Aorta (tissue), 5 donors: ENCODE data around the gene PCNX2. TPM values are rescaled to one million over a fixed set of nuclear protein-coding genes. Genes with fewer than 3 reads are reported as not detected.
"Not testable (repeated sequence)": the region's sequence is repeated elsewhere in the genome, so short reads cannot be mapped to it uniquely, and the experiment has no call there.

Experiments used
- ATAC-seq: fragments of 200-7000 bp; cut with Tn5 transposase; one replicate; pipeline ENCODE4 v1.9.1; 2022; ENCODE audit warnings: moderate library complexity; ENCODE audit not compliant: low FRiP score
- DNase-seq, 2 donors: peaks; one replicate each; pipeline ENCODE4 v3.0.0-alpha.2; 2020
- H3K27ac ChIP-seq, 2 donors: one replicate each; pipeline ENCODE4 v1.5.1; 2013; ENCODE audit warnings: low read length in 2 of 2, mild to moderate bottlenecking in 2 of 2, moderate library complexity in 2 of 2, control low read depth in 1 of 2, inconsistent platforms in 1 of 2, low read depth in 1 of 2
- H3K27me3 ChIP-seq, 2 donors: one replicate each; pipeline ENCODE4 v1.6.1; 2013; ENCODE audit warnings: control low read depth in 1 of 2, low read length in 1 of 2, mild to moderate bottlenecking in 1 of 2, moderate library complexity in 1 of 2; ENCODE audit not compliant: insufficient read depth in 2 of 2, control insufficient read depth in 1 of 2
- H3K36me3 ChIP-seq, 2 donors: one replicate each; pipeline ENCODE4 v1.6.1; 2013; ENCODE audit warnings: control low read depth in 1 of 2, low read length in 1 of 2, mild to moderate bottlenecking in 1 of 2; ENCODE audit not compliant: insufficient read depth in 2 of 2, control insufficient read depth in 1 of 2
- H3K4me1 ChIP-seq, 2 donors: one replicate each; pipeline ENCODE4 v1.6.1; 2013; ENCODE audit warnings: low read length in 2 of 2, control low read depth in 1 of 2, mild to moderate bottlenecking in 1 of 2, moderate library complexity in 1 of 2; ENCODE audit not compliant: insufficient read depth in 2 of 2, control insufficient read depth in 1 of 2
- H3K4me3 ChIP-seq, 2 donors: one replicate each; pipeline ENCODE4 v1.5.1; 2013; ENCODE audit warnings: low read length in 2 of 2, control low read depth in 1 of 2, mild to moderate bottlenecking in 1 of 2
- H3K9me3 ChIP-seq: one replicate; pipeline ENCODE4 v1.6.1; 2013; ENCODE audit warnings: mild to moderate bottlenecking, low read length; ENCODE audit not compliant: control insufficient read depth
- WGBS, 2 donors: extraction: QIAGEN DNeasy Blood & Tissue Kit; methylation state at CpG; one replicate each; pipeline ENCODE4 v1.1.7; 2013; 5-methylcytosine and 5-hydroxymethylcytosine counted together
- intact Hi-C, 2 donors: fragments of 100-400 bp; cut with DNase I; formaldehyde crosslinking; loops; one replicate each; pipeline versions ENCODE4 v1.14.2 to v1.15.0; 2022
- polyA plus RNA-seq, 2 donors: library from polyadenylated mRNA; stranded (reverse); fragments of 200-250 nt; gene quantifications; one replicate each; pipeline ENCODE4 v1.2.3, GENCODE V29; 2013
- total RNA-seq, 2 donors: library from RNA; stranded (reverse); fragmentation: NEBNext Ultra II Directional; extraction: Animal tissue kit (Norgen Biotek cat#: 25700); gene quantifications; one replicate each; pipeline ENCODE4 v1.2.1, GENCODE V29; 2021
- donor health status: healthy with polysubstance abuse.
- donor health status: Bipolar disorder and iron deficiency.
- donor health status: DM: no; HTN: no; CAD: no.
- donor health status: DM: no; HTN: no; CAD: no.
- donor health status: DM: yes; HTN: yes; CAD: no.

Gene PCNX2
- total and polyA plus RNA-seq, 4 donors, result 0.38 to 27.2 (median 20.1) TPM

- Histone ChIP-seq H3K27ac (no peak overlapping the region), H3K4me1 (no peaks in the 10 kb centered on the region), H3K27me3 (no peaks in the 10 kb centered on the region), H3K9me3 (no peaks in the 10 kb centered on the region), H3K4me3 (no peak overlapping the region), H3K36me3 (peaks cover 0 to 2% of the 10 kb centered on the region in 2 donors)
- DNase-seq, result no peak
- WGBS, 2 donors, result 71 to 82% methylated on average over 7 of the region's 7 CpGs
- no peak for ATAC-seq
- intact Hi-C loops, result no loop called here
Observed at GRCh38 chr1:233090746-233091494, 204.6 kb downstream of the PCNX2 start.

- Histone ChIP-seq H3K4me1 (no peaks in the 10 kb centered on the region), H3K27me3 (no peaks in the 10 kb centered on the region), H3K36me3 (peaks cover 0 to 2% of the 10 kb centered on the region in 2 donors), H3K27ac (no peak overlapping the region), H3K9me3 (no peaks in the 10 kb centered on the region), H3K4me3 (no peak overlapping the region)
- ATAC-seq (no peak), DNase-seq (no peak)
- intact Hi-C loops, result no loop called here
- WGBS, 2 donors, result 94 to 96% methylated on average over 3 of the region's 3 CpGs
Observed at GRCh38 chr1:233089251-233089650, 206.3 kb downstream of the PCNX2 start.

GRCh38 chr1:233088613-233089012, 206.9 kb downstream of the PCNX2 start:
- ATAC-seq (no peak), DNase-seq (no peak)
- intact Hi-C loops, result no loop called here
- no peak overlapping the region for H3K4me3 ChIP-seq
- WGBS, 2 donors, result 87 to 89% methylated on average over 6 of the region's 6 CpGs
- no peak overlapping the region for H3K27ac ChIP-seq
- no peaks in the 10 kb centered on the region for H3K9me3 ChIP-seq
- no peaks in the 10 kb centered on the region for H3K27me3 ChIP-seq
- no peaks in the 10 kb centered on the region for H3K4me1 ChIP-seq
- peaks cover 0 to 2% of the 10 kb centered on the region in 2 donors for H3K36me3 ChIP-seq

- no peak for DNase-seq
Observed at GRCh38 chr1:233086961-233087881, 208.3 kb downstream of the PCNX2 start.

GRCh38 chr1:233085566-233085965, 210.0 kb downstream of the PCNX2 start:
- ATAC-seq (no peak), DNase-seq (no peak)
- no peaks in the 10 kb centered on the region for H3K4me1 ChIP-seq
- WGBS, 2 donors, result 92 to 93% methylated on average over 3 of the region's 3 CpGs
- intact Hi-C loops, result no loop called here
- no peak overlapping the region for H3K27ac ChIP-seq
- H3K9me3 ChIP-seq, result peaks cover 1% of the 10 kb centered on the region
- no peaks in the 10 kb centered on the region for H3K27me3 ChIP-seq
- H3K36me3 ChIP-seq, result no peaks in the 10 kb centered on the region
- H3K4me3 ChIP-seq, result no peak overlapping the region

More at GRCh38 chr1:233086961-233087881, 208.3 kb downstream of the PCNX2 start:
- H3K27ac ChIP-seq, result no peak overlapping the region
- intact Hi-C loops, result no loop called here
- no peak for ATAC-seq
- no peaks in the 10 kb centered on the region for H3K9me3 ChIP-seq
- no peaks in the 10 kb centered on the region for H3K27me3 ChIP-seq
- no peak overlapping the region for H3K4me3 ChIP-seq
- no peaks in the 10 kb centered on the region for H3K4me1 ChIP-seq
- H3K36me3 ChIP-seq, result peaks cover 0 to 2% of the 10 kb centered on the region in 2 donors
- whole genome bisulfite sequencing, 2 donors, result 75 to 79% methylated on average over 10 to 11 of the region's 11 CpGs

- H3K4me3 ChIP-seq, result no peak overlapping the region
- ATAC-seq (no peak), DNase-seq (no peak)
- intact Hi-C loops, result no loop called here
- peaks cover 1% of the 10 kb centered on the region for H3K9me3 ChIP-seq
- WGBS, 2 donors, result 93 to 94% methylated on average over 12 of the region's 12 CpGs
- no peaks in the 10 kb centered on the region for H3K27me3 ChIP-seq
- H3K27ac ChIP-seq, result no peak overlapping the region
- H3K36me3 ChIP-seq, result no peaks in the 10 kb centered on the region
- H3K4me1 ChIP-seq, result no peaks in the 10 kb centered on the region
Observed at GRCh38 chr1:233082778-233083550, 212.6 kb downstream of the PCNX2 start.

GRCh38 chr1:233081735-233082134, 213.8 kb downstream of the PCNX2 start:
- ATAC-seq (no peak), DNase-seq (no peak)
- Histone ChIP-seq H3K9me3 (peaks cover 1% of the 10 kb centered on the region), H3K4me3 (no peak overlapping the region), H3K4me1 (no peaks in the 10 kb centered on the region), H3K36me3 (no peaks in the 10 kb centered on the region), H3K27me3 (no peaks in the 10 kb centered on the region), H3K27ac (no peak overlapping the region)
- intact Hi-C loops, result no loop called here
- 58 to 64% methylated on average over 2 of the region's 2 CpGs for WGBS, 2 donors

- H3K36me3 ChIP-seq, H3K27ac ChIP-seq, H3K9me3 ChIP-seq, H3K4me1 ChIP-seq, H3K4me3 ChIP-seq, intact Hi-C loops, ATAC-seq, DNase-seq, H3K27me3 ChIP-seq: not testable (repeated sequence)
- WGBS, 2 donors, result 96 to 98% methylated on average over 4 of the region's 4 CpGs
Observed at GRCh38 chr1:233080827-233081226, 214.7 kb downstream of the PCNX2 start.
